ENCODE data around the gene RBMX.
"Not testable (repeated sequence)": the region's sequence is repeated elsewhere in the genome, so short reads cannot be mapped to it uniquely, and the experiment has no call there.

RBMX gene

DNA sequence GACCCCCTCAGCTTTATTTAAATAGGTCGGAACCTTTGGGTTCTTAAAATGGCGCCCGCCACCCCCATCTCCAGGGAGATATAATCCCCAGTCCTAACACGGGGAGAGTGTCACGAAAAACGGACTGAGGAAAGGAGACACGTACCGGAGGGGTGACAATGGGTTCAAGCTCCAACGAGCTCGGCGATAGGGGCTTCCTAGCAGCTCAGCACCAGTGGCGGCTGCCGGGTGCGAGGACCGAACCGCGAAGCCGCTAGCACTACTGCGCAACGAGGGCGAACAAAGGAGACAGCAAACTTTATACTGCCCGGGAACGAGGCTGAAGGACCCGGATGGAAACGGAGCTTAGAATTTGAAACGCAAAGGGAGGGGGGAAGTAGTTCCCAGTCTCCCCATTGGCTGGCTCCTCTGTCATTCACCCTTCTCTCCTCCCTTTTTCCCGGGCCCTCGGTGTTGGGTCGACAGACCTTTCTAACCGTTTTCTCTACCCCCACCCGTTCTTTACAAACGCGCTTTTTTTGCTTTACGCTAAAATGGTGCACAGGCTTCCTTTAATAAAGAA, at the start of gene RBMX:
TSS of gene RBMX (minus strand) at position 274 of the 562 bp plus-strand sequence. CDS start 1,298 bp downstream, outside the sequence.
- DNase-seq = peak; percentile 97

DNA sequence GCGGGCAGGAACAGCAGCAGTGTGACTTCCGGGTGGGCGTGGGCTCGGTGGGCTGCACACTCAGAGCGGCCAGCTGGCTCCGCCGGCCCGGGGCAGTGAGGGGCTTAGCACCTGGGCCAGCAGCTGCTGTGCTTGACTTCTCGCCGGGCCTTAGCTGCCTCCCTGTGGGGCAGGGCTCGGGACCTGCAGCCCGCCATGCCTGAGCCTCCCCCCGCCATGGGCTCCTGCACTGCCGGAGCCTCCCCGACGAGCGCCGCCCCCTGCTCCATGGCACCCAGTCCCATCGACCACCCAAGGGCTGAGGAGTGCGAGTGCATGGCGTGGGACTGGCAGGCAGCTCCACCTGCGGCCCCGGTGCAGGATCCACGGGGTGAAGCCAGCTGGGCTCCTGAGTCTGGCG, 40.9 kb upstream of the RBMX start:
- not testable (repeated sequence) for DNase-seq

DNA sequence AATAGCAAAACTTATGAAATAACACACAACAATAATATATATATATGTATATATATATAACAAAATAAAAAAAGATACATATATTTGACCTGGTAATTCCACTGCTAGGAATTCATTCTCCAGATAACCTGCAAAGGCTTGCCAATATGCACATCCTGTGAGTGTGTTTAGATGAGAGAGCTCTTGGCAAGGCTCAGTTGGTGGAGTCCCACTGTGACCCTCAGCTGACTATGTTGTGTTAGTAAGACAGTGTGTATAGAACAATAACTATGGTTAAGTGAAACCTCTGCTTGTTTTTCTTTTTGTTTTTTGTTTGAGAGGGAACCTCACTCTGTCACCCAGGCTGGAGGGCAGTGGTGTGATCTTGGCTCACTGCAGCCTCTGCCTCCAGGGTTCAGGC, 39.5 kb upstream of the RBMX start:
- no peak for DNase-seq

DNA sequence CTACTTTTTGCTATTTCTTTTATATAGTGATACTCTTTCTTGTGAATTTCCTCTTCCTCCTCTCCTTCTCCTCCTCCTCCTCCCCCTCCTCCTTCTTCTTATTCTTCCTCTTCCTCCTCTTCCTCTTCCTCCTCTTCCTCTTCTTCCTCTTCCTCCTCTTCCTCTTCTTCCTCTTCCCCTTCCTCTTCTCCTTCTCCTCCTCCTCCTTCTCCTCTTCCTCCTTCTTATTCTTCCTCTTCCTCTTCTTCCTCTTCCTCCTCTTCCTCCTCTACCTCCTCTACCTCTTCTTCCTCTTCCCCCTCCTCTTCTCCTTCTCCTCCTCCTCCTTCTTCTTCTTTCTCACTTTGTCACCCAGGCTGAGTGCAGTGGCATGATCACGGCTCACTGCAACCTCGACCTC, 36.3 kb upstream of the RBMX start:
- no peak for DNase-seq

DNA sequence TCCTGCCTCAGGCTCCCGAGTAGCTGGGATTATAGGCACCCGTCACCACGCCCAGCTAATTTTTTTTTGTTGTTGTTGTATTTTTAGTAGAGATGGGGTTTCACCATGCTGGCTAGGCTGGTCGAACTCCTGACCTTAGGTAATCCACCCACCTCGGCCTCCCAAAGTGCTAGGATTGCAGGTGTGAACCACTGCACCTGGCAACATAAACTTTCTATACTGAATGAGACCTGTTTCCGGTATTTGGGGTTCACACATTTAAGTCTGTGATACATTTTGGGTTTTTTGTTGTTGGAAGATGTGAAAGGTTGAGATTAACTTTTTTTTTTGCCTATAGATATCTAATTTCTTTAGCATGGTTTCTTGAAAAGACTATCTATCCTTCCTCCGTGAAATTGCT, 31.1 kb upstream of the RBMX start:
- DNase-seq = not testable (repeated sequence)

DNA sequence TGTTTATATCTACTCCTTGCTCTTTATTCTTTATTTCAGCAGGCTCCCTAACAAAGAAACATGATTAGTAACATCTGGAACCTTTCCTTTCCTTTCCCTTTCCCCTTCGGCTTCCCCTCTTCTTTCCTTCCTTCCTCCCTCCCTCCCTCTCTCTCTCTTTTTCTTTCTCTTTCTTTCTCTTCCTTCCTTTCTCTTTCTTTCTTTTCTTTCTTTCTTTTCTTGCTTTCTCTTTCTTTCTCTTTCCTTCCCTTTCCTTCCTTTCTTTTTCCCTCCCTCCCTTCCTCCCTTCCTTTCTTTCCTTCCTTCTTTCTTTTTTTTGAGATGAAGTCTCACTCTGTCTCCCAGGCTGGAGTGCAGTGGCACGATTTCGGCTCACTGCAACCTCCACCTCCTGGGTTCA, 30.7 kb upstream of the RBMX start:
- no peak for DNase-seq

DNA sequence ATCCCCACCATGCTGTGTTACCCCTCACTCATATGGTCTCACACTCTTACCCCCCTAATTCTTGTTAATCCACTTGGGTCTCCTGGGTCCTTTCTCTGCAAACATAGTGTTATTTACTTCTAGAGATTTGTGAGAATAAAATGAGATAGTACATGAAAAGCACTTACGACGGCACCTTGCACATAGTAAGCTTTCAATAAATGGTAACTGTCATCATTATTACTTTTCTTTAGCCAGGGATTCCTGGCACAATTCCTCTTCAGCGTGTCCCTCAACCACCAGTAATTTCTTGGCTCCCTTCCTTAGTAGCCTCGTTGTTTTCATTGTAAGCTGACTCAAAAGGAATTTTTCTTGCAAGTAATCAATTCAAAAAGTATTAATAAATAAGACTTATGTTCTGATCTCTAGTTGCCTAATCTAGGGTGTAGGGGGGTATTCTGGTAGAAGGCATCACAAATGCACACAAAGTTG, 30.1 kb upstream of the RBMX start:
- no peak for DNase-seq

DNA sequence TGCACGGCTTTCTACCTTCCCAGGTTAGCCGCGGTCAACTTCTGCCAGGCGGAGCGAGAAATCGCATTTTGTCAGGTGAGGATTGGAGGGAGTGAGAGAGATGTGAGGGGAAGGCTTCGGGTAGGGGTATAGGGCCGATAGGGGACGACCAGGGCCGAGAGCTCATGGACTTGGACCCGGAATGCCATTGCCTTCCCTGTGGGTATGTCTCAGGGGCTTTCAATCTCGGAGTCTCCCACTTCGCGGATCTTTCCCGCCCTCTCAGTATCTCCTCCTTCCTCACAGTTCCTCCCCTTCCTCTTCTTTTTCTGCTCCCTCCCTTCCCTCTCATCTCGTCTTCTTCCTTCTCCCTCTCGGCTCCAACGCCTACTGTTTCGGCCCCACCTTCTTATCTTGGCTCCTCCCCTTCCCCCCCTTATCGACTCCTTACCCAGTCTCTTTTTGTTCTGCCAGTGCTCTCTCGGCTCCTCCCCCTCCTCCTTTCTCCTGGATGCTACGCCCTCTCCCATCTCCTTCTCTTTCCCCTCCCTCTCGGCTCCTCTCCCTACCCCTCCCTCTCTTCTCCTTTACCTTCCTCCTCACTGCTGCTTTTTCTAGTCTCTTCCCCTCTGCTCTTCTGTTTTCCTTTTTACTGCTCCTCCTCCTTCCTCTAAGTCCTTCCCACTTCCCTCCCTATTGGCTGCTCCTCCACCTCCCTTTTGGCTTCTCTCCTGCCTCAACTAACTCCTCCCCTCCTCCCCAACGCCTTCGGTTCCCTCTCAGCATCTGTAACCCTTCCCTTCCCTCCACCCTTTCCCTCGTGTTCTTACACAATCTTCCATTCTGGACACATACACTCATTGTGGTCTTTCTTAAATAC, 29.4 kb upstream of the RBMX start:
- peak; percentile 94 for DNase-seq

DNA sequence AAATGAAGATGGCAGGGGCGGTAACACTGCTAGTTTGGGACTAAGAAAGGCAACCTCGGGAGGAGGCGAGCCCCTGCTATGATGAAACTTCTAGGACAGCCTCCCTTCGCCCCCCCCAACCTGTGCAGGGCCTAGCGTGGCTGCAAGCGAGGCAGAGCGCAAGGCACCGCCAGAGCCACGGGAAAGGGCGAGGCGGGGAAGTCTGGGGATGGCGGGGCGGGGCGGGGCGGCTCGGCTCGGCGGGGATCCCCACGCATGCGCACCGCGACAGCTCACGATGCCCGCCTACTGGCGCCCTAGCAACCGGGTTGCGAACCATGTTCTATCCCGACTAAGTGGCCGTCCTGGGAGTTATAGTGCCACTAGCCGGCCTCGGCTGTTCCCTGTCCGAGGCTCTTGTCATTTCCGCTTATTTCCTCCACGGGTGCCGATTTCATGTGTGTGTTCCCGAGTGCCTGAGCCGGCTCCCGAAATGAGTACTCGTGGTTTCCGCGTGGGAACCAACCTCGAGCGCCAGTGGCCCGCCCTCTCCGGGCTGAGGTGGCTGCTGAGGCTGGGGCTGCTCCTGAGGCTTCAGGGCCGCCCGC, 28.7 kb upstream of the RBMX start:
- DNase-seq = peak; percentile 88

DNA sequence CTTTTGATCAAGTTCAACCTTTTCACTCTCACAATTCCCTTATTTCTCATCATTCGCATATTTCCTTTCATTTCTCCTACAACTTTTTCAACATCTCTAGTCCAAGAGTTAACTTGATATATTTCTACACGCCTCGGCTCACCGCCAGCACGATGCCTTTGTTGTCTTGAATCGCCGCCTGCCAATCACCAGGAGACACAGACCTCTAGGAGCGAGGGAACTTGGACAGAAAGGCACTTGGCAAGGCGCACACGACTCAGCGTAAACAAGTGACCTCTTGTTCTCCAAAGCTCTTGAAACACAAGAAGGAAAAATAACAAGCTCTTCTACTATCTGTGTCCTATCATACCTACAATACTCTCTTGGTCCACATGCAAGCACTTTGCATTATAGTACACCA, 27.1 kb upstream of the RBMX start:
- no peak for DNase-seq

DNA sequence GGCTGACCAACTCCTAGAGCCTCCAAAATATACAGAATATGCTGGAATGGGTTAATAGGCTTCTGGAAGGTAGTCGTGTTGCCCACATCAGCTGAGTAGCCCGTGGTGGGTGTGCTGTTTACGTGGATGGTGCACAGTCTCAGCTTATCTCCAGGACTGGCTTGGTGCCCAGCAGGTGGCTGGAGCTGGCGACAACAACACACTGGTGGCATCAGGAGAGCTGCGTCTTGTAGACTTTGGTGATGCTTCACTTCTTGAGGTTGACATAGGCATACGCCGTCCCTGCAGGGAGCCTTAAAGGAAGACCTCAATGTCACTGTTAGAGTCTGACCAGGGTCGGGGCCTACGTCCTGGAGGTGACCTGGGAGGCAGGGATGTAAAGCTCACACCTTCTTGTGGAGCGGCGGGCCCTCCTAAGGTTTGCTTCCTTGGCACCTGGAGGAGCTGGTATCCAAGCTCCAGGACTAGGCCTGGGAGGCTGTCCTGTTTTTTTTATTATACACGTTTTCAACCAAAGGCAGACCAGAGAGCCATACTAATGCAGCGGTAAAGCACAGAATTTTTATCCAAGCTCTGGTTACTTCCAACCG, 26.5 kb upstream of the RBMX start:
- peak; percentile 46 for DNase-seq

DNA sequence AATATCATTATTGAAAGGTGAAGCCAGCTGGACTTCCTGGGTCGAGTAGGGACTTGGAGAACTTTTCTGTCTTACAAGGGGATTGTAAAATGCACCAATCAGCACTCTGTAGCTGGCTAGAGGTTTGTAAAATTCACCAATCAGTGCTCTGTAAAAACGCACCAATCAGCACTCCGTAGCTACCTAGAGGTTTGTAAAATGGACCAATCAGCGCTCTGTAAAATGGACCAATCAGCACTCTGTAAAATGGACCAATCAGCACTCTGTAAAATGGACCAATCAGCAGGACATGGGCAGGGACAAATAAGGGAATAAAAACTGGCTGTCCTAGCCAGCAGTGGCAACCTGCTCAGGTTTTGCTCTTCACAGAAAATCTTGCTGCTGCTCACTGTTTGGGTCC, 23.5 kb upstream of the RBMX start:
- not testable (repeated sequence) for DNase-seq

DNA sequence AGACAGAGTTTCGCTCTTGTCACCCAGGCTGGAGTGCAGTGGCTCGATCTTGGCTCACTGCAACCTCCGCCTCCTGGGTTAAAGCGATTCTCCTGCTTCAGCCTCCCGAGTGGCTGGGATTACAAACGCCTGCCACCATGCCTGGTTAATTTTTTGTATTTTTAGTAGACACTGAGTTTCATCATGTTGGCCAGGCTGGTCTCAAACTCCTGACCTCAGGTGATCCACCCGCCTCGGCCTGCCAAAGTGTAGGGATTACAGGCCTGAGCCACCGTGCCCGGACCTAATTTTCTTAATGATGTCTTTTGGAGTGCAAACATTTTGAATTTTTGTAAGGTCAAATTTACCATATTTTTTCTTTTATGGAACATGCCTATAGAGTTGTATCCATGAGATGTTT, 19.5 kb upstream of the RBMX start:
- not testable (repeated sequence) for DNase-seq

DNA sequence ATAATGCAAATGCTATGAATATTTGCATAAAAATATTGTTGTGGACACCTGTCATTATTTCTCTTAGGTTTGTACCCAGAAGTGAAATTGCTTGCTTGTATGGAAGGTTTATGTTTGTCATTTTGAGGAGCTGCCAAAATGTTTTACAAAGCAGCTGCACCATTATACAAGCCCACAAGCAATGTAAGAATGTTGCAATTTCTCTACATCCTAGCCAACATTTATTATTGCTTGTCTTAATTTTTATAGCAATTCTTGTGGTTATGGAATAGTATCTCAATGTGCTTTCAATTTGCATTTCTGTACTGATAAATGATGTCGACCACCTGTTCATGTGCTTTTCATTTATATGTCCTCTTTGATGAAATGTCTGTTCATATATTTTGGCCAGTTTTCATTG, 18.7 kb upstream of the RBMX start:
- DNase-seq = no peak

DNA sequence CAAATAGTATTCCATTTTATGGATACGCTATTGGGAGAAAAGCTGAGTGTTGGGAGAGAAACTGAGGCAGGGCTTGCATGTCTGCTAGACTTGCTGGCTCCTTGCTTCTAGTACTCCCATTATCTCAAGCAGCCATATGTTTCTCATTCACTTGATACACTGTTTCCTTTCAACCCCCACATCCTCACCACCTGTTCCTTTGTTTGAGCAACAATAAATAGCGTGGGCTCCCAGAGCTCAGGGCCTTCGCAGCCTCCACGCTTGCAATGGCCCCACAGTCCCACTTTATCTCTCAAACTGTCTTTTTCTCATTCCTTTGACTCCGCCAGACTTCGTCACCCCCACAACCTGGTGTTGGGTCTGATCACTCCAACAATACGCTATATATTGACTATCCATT, 18.2 kb upstream of the RBMX start:
- DNase-seq = peak; percentile 18

DNA sequence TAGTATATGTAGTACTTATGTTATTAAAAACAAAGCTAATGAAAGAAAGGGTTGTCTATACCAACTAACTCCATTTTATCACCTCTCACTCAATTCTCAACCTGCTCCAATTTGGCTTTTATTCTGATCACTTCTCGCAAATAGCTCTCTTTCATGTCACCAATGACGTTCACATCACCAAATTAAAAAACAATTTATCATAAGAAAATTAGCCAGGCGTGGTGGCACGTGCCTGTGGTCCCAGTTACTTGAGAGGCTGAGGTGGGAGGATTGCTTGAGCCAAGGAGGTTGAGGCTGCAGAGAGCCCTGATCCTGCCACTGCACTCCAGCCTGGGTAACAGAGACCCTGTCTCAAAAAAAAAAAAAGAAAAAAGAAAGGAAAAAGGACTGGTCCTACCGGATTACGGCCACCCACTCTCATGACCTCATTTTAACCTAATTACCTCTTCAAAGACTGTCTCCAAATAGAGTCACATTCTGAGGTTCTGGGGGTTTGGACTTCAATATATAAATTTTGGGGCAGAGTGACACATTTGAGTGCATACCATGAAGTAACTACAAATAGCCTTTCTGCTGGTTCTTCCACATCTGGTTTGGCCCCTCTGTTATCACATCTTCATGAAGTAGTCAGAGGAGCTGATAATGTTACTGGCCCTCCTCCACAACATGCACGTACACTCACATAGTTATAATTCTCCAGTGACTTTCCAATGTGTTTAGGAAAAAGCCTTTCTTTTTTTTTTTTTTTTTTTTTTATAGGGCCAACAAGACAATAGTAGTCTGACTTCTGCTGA, 15.8 kb upstream of the RBMX start:
- DNase-seq = peak; percentile 61

DNA sequence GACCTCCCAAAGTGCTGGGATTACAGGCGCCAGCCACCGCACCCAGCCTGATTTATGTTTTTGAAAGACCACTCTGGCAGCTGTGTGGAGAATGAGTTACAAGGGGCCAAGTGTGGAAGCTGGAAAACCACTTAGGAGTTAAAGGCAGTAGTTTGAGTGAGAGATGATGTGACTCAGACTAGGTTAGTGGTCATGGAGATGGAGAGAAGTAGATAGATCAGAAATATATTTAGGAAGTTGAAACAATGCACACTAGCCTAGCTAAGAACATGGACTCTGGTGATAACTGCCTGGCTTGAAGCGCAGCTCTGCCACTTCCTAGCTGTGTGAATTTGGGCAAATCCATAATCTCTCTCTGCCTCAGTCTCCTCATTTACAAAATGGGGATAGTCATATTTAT, 11.9 kb upstream of the RBMX start:
- no peak for DNase-seq

DNA sequence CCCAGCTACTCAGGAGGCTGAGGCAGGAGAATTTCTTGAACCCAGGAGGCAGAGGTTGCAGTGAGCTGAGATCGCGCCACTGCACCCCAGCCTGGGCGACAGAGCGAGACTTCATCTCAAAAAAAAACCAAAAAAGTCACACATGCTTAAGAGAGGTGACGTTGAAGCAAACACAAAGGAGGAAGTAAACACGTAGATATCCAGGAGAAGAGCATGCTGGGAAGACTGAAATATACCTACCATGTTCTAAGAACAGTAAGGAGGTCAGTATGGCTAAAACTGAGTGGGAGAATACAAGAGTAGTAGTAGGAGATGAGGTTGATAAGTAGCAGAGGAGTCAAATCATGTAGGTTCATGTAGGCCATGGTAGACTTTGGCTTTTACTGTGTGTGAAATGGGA, 10.1 kb upstream of the RBMX start:
- DNase-seq = not testable (repeated sequence)

DNA sequence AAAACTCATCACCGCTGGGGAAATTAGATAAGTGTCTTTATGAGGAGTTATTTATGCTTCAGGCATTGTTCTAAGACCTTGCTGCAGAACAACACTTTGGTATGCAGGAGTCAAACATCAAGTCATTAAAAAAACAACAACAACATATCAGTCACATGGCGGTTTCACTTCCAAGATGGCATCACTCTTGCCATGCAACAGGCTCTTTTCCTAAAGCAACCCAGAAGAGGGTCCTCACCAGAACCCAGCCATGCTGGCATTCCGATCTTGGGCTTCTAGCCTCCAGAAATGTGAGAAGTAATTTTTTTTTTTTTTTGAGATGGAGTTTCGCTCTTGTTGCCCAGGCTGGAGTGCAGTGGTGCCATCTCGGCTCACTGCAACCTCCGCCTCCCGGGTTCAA, 8.7 kb upstream of the RBMX start:
- DNase-seq = no peak

DNA sequence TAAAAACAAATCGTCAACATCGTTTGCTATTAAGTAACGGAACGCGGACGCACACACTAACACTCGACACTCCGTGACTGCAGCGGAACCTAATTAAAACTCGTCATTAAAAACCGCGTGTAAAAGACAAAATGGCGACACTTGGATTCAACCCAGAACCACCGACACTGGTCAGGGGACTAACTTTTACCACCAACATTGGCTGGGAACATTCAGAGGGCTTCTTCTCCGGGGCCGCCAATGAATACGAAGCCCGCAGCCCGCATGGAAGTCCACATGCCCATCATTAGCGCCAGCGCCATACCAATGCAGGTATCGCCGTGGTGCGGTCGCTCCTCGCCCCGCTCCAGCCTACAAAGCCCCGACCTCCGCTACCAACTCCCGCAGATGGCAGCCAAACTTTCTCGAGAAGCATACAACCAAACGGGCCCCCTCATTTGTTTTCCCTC, 498 bp downstream of the RBMX start:
- peak; percentile 55 for DNase-seq

DNA sequence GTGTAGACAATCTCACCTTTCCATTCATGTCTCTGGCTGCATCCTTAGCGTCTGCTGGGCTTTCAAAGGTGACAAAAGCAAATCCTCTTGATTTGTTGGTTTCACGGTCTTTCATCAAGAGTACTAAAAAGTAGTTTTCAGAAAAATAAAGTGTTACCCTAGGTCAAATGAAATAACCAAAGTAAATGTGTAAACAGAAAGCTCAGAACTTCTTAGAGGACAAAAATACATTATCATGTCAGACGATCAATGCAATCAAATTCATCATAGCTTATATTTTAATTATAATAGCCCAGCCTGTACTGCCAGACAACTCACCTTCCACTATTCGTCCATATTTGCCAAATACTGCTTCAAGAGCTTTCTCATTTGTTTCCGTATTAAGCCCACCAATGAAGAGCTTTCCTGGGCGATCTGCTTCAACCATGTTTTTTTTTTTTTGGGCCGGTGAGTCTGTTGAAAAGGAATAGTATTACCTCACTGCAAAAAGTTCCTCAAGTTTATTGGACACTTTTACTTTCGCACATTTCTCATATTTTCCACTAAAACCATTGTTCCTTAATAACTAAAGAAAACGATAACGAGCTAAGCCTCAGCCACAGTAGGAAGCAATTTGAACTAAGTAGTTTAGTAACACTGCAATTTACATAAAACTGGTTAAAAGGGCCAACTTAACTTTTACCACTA, 1.4 kb downstream of the RBMX start:
- peak; percentile 48 for DNase-seq

DNA sequence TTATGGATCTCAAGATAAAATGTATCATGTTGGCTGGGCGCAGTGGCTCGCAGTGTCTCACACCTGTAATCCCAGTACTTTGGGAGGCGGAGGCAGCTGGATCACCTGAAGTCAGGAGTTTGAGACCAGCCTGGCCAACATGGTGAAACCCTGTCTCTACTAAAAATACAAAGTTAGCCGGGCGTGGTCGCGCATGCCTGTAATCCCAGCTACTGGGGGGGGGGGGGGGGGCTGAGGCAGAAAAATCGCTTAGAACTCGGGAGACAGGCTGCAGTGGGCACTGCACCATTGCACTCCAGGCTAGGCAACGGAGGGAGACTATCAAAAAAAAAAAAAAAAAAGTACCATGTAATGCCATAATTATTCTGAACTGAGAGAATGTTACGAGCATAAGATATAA, 2.1 kb downstream of the RBMX start:
- DNase-seq = no peak

Data from hematopoietic multipotent progenitor cell treated with erythropoietin and hydrocortisone succinate and interleukin-3 and kit ligand, for 4 days (in vitro differentiated cells).